Measurements from ENCODE around the gene CGN. TPM values are rescaled to one million over a fixed set of nuclear protein-coding genes. Genes with fewer than 3 reads are reported as not detected.

Gene CGN
- total RNA-seq, 2 donors from 2014 or later: 3.3 to 5.4 TPM

- H3K4me3 ChIP-seq: no peak overlapping the region
- DNase-seq (ENCODE audit: low spot score): no peak
- no peaks in the 10 kb centered on the region for H3K4me1 ChIP-seq
- H3K36me3 ChIP-seq: no peaks in the 10 kb centered on the region
- H3K27ac ChIP-seq: no peak overlapping the region
- H3K9me3 ChIP-seq: no peaks in the 10 kb centered on the region
- TF ChIP-seq CTCF (IDR thresholded peaks at IDR 0.05): no peak
- H3K27me3 ChIP-seq: no peaks in the 10 kb centered on the region
These were observed 74.4 kb downstream of the CGN start for GRCh38 chr1:151585622-151586021.

MicroRNAs encoded within 50 kb of the gene (microRNA counts, 767-probe panel; counts per million panel counts)
- 0 to 2,023 counts per million in 2 donors for microRNA hsa-miR-554

Small RNA genes within 50 kb of the gene (microRNA-seq; reads per million reads assigned to microRNA genes)
- 0 reads per million in 2 donors for gene MIR554 (ENCODE audit: borderline number of aligned reads in 2 of 2, borderline replicate concordance in 1 of 2)

Other genes with a start within 250 kb of the CGN start
- gene ZNF687, start 229.1 kb upstream of the CGN start, total RNA-seq: 10 to 100 TPM; 12.9 to 26.3 TPM
- gene PI4KB, start 184.0 kb upstream of the CGN start, total RNA-seq: 10 to 100 TPM; 46.5 to 61.8 TPM
- gene RFX5, start 164.1 kb upstream of the CGN start, total RNA-seq: 10 to 100 TPM; 17.9 to 20.2 TPM
- 10 to 100 TPM; 41.7 to 43.6 TPM for gene SELENBP1, start 138.7 kb upstream of the CGN start, total RNA-seq
- 100 to 1,000 TPM; 179 to 204 TPM for gene PSMB4, start 111.8 kb upstream of the CGN start, total RNA-seq
- gene POGZ, start 51.9 kb upstream of the CGN start, total RNA-seq: 10 to 100 TPM; 21.8 to 29.2 TPM
- 1 to 10 TPM; 4.3 to 7.9 TPM for gene TUFT1, start 28.9 kb downstream of the CGN start, total RNA-seq
- 10 to 100 TPM; 25.2 to 25.8 TPM for gene SNX27, start 100.7 kb downstream of the CGN start, total RNA-seq
- not detected for gene CELF3, start 205.4 kb downstream of the CGN start, total RNA-seq
- not detected for gene RIIAD1, start 210.1 kb downstream of the CGN start, total RNA-seq